ENCODE data around the gene SPIC.

Gene SPIC

GRCh38 chr12:101501410-101501995, 26.4 kb downstream of the SPIC start:
- no peak for DNase-seq
- intact Hi-C loops (cut with DNase I): no loop called here

- intact Hi-C loops (cut with DNase I): no loop called here
- no peak for DNase-seq
These were observed 46.0 kb downstream of the SPIC start for GRCh38 chr12:101521136-101521535.

GRCh38 chr12:101527682-101528081, 52.5 kb downstream of the SPIC start:
- intact Hi-C loops (cut with DNase I): no loop called here
- no peak for DNase-seq

GRCh38 chr12:101536069-101536674, 61.0 kb downstream of the SPIC start:
- intact Hi-C loops (cut with DNase I): no loop called here
- no peak for DNase-seq
